Left lung (tissue), 10 donors: Measurements from ENCODE around the gene PHYHD1. TPM values are rescaled to one million over a fixed set of nuclear protein-coding genes. Genes with fewer than 3 reads are reported as not detected.
A peak's percentile ranks its signal among the peaks of the same experiment; 100 is the strongest.

ENCODE experiments used
- ATAC-seq: fragments of 200-7000 bp; cut with Tn5 transposase; one replicate; pipeline ENCODE4 v1.9.1; 2020; ENCODE audit warnings: moderate library complexity
- DNase-seq, 4 donors: peaks; one replicate each; pipeline ENCODE4 v3.0.0-alpha.2; 2013 to 2020
- H3K27ac ChIP-seq, 2 donors: fragments of 200-600 bp; sonication (generic) in 1 of 2; one replicate each; pipeline versions ENCODE4 v1.5.0 to v1.8.0; 2020 to 2021
- H3K27me3 ChIP-seq, 2 donors: fragments of 200-600 bp; sonication (generic) in 1 of 2; one replicate each; pipeline versions ENCODE4 v1.5.0 to v1.8.0; 2020 to 2021
- H3K36me3 ChIP-seq, 2 donors: fragments of 200-600 bp; sonication (generic) in 1 of 2; one replicate each; pipeline versions ENCODE4 v1.5.0 to v1.8.0; 2020 to 2021
- H3K4me1 ChIP-seq, 2 donors: fragments of 200-600 bp; one replicate each; pipeline ENCODE4 v1.8.0; 2021
- H3K4me3 ChIP-seq, 2 donors: fragments of 200-600 bp; sonication (generic) in 1 of 2; one replicate each; pipeline versions ENCODE4 v1.5.0 to v1.8.0; 2020 to 2021; ENCODE audit warnings: mild to moderate bottlenecking in 1 of 2
- H3K9me3 ChIP-seq, 2 donors: fragments of 200-600 bp; sonication (generic) in 1 of 2; one replicate each; pipeline versions ENCODE4 v1.5.0 to v1.8.0; 2020 to 2021
- intact Hi-C, 2 donors: fragments of 100-400 bp; cut with DNase I; formaldehyde crosslinking; loops; one replicate each; pipeline versions ENCODE4 v1.11.2 to v1.14.2; 2022
- polyA plus RNA-seq, 6 donors: library from polyadenylated mRNA; unstranded; fragments of 120-200 nt; gene quantifications; one replicate each; pipeline ENCODE4 v1.2.1, GENCODE V29; 2013; ENCODE audit not compliant: insufficient read length in 6 of 6
- total RNA-seq, 2 donors: library from RNA; stranded (reverse); fragmentation: NEBNext Ultra II Directional; extraction: Animal tissue kit (Norgen Biotek cat#: 25700); gene quantifications; one replicate each; pipeline ENCODE4 v1.2.1, GENCODE V29; 2021
- TF ChIP-seq, protein P1 (sequence below), 2 donors: fragments of 200-600 bp; sonication (generic) in 1 of 2; IDR thresholded peaks; one replicate each; pipeline versions ENCODE4 v1.5.0 to v1.8.0; 2021; ENCODE audit warnings: antibody characterized with exemption in 2 of 2
- donor health status: DM: no; HTN: yes; CAD: no.
- donor health status: DM: no; HTN: no; CAD: no.

The PHYHD1 gene
- total and polyA plus RNA-seq, 8 donors: 32.6 to 51.7 (median 41.0) TPM

DNA sequence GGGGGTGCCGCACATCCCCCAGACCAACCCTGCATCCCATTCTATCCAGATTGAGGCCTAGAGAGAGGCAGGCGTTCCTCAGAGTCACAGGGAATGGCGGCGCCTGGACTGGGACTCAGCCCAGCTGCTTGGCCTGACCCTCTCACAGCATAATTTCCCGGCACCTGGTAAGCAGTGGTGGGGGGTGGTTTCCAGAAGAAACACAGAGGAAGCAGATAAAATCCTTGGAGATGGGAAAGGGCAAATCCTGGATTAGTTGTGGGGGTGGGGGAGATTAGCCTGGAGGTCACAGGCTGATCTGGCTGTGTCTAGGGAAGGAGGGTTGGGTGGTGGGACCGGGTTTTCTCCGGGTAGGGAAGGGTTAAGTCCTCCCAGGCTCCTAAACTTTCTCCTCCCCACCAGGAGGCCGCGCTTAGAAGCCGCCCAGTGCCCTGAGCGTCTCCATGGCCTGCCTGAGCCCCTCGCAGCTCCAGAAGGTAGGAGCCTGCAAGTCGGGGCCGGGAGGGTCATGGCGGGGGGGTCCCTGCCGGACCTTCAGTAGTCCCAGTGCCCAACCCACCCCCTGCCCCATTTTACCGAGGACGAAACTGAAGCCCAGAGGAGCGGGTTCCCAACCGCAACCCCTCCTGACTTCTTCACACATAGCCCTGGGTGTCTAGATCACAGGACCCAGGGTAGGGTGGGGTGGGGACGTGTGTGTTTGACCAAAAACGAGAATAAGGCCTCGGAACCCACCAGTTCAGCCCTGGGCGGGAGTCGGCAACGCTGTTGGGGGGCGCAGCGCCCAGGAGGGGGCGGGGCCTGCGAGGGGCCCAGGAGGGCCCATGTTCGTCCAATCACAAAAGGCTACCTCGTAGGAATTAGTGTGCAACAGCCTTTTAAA, 1.3 kb downstream of the PHYHD1 start:
- intact Hi-C loops: no loop called here
- H3K9me3 ChIP-seq: no peaks in the 10 kb centered on the region
- peaks cover 19 to 46% of the 10 kb centered on the region in 2 donors for H3K4me1 ChIP-seq
- peaks cover 0 to 13% of the 10 kb centered on the region in 2 donors for H3K36me3 ChIP-seq
- peak overlapping the region; percentile 37 to 48 for H3K4me3 ChIP-seq
- no peaks in the 10 kb centered on the region for H3K27me3 ChIP-seq
- TF ChIP-seq, protein P1, sequence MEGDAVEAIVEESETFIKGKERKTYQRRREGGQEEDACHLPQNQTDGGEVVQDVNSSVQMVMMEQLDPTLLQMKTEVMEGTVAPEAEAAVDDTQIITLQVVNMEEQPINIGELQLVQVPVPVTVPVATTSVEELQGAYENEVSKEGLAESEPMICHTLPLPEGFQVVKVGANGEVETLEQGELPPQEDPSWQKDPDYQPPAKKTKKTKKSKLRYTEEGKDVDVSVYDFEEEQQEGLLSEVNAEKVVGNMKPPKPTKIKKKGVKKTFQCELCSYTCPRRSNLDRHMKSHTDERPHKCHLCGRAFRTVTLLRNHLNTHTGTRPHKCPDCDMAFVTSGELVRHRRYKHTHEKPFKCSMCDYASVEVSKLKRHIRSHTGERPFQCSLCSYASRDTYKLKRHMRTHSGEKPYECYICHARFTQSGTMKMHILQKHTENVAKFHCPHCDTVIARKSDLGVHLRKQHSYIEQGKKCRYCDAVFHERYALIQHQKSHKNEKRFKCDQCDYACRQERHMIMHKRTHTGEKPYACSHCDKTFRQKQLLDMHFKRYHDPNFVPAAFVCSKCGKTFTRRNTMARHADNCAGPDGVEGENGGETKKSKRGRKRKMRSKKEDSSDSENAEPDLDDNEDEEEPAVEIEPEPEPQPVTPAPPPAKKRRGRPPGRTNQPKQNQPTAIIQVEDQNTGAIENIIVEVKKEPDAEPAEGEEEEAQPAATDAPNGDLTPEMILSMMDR (IDR thresholded peaks at IDR 0.05): no peak
- ATAC-seq (peak; percentile 86), DNase-seq (peak in 3 of 4 donors; percentile 76 to 81 (median 80))
- peak overlapping the region; percentile 77 to 88 for H3K27ac ChIP-seq

DNA sequence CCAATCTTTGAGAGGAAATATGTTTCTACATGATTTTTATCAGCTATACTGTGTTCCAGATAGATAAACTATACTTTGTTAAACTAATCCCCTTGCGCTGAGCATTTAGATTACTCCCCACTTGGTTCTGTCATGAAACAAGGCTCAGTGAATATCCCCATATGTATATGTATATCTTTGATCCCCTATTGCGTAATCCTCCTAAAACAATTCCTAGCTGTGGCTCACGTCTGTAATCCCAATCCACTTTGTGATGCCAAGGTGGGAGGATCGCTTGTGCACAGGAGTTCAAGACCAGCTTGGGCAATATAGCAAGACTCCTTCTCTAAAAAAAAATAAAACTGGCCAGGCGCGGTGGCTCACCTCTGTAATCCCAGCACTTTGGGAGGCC, 2.7 kb downstream of the PHYHD1 start:
- Histone ChIP-seq H3K4me3 (no peak overlapping the region), H3K4me1 (peaks cover 16 to 47% of the 10 kb centered on the region in 2 donors)

DNA sequence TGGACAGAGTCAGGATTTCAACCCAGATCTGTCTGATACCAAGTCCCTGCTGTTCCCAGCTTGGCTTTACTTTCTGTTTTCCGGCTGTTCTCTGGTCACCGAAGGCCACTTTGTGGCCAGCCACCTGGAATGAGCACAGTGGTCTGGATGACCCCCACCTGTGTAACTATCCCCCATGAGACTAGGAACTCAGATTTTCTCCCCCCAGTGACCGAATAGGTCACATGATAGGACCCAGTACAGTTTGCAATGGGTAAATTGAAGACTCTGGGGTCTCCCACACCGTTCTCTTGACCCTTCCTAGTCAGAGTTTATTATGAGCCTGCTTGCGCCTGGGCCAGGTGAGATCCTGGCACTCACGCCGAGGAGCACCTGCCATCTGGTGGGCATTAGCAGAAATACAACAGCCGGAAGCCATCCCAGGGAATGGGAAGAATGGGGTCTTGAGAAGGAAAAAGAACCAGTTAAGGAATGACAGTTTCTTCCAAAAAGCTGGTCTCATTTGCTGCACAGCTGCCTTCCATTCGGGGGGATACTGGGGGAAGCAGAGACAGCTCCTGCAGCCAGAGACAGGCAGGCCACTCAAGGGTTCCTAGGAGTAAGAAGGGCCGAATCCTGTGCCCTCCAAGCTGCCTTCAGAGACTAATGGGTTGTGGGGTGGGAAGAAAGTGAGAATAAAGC, 7.1 kb downstream of the PHYHD1 start:
- peaks cover 0 to 9% of the 10 kb centered on the region in 2 donors for H3K4me1 ChIP-seq
- no peaks in the 10 kb centered on the region for H3K36me3 ChIP-seq
- TF ChIP-seq, protein P1 (IDR thresholded peaks at IDR 0.05): peak; percentile 73 to 76
- H3K27me3 ChIP-seq: no peaks in the 10 kb centered on the region
- DNase-seq: peak in 2 of 4 donors; percentile 30 to 56
- no peak overlapping the region for H3K4me3 ChIP-seq
- H3K27ac ChIP-seq: no peak overlapping the region
- peak; percentile 95 for ATAC-seq
- H3K9me3 ChIP-seq: no peaks in the 10 kb centered on the region
- intact Hi-C loops: loop anchor here in 1 of 2 donors (5.0 kb wide), 1 partner anchor 61 kb away; no protein-coding TSS in a partner anchor

More for the DNA sequence above, 2.7 kb downstream of the PHYHD1 start:
- ATAC-seq (no peak), DNase-seq (no peak)
- no peaks in the 10 kb centered on the region for H3K27me3 ChIP-seq
- intact Hi-C loops: no loop called here
- TF ChIP-seq, protein P1 (IDR thresholded peaks at IDR 0.05): no peak
- H3K36me3 ChIP-seq: no peaks in the 10 kb centered on the region
- H3K27ac ChIP-seq: peak overlapping the region in 1 of 2 donors; percentile 88
- H3K9me3 ChIP-seq: no peaks in the 10 kb centered on the region

DNA sequence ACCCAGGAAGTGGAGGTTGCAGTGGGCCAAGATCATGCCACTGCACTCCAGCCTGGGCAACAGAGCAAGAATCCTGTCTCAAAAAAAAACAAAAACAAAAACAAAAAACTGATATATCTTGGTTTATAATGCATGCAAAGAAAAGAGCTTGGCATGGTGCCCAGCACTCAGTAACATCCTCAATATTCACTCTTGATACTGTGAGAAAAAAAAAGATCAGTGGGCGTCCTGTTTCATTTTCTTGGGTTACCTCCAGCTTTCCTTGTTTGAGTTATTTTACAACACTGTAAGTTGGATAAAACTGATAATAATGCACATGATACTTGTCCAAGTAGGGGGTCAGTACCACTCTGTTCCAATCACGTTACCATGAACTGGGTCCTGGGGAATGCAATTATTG, 7.8 kb downstream of the PHYHD1 start:
- Histone ChIP-seq H3K4me3 (no peak overlapping the region), H3K27me3 (no peaks in the 10 kb centered on the region), H3K36me3 (peaks cover 0 to under 1% of the 10 kb centered on the region in 2 donors), H3K4me1 (peaks cover 0 to 7% of the 10 kb centered on the region in 2 donors), H3K27ac (no peak overlapping the region), H3K9me3 (no peaks in the 10 kb centered on the region)
- TF ChIP-seq, protein P1 (IDR thresholded peaks at IDR 0.05): no peak
- intact Hi-C loops: loop anchor here in 1 of 2 donors (5.0 kb wide), 1 partner anchor 61 kb away; no protein-coding TSS in a partner anchor
- ATAC-seq: no peak
- DNase-seq: no peak

DNA sequence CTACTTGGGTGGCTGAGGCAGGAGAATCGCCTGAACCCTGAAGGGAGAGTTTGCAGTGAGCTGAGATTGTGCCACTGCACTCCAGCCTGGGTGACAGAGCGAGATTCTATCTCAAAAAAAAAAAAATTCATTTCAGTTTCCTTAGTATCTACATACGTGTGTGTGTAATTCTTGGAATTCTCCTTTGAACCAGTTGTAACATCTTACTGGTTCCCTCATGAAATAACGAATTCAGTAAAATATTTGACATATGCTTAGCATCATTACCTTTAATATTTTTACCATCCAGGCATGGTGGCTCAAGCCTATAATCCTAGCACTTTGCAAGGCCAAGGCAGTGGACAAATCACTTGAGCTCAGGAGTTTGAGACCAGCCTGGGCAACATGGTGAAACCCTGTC, 8.8 kb downstream of the PHYHD1 start:
- Histone ChIP-seq H3K9me3 (no peaks in the 10 kb centered on the region), H3K4me1 (peaks cover 0 to 7% of the 10 kb centered on the region in 2 donors), H3K27ac (no peak overlapping the region), H3K27me3 (no peaks in the 10 kb centered on the region), H3K4me3 (no peak overlapping the region), H3K36me3 (peaks cover 0 to 6% of the 10 kb centered on the region in 2 donors)
- no peak for DNase-seq
- intact Hi-C loops: loop anchor here in 1 of 2 donors (5.0 kb wide), 1 partner anchor 62 kb away; no protein-coding TSS in a partner anchor
- no peak for ATAC-seq
- TF ChIP-seq, protein P1 (IDR thresholded peaks at IDR 0.05): no peak
